ENCODE data around the gene TMEM212. TPM values are rescaled to one million over a fixed set of nuclear protein-coding genes. Genes with fewer than 3 reads are reported as not detected.

Gene TMEM212
- total RNA-seq, 1 donor from 2014 or later: not detected

DNA sequence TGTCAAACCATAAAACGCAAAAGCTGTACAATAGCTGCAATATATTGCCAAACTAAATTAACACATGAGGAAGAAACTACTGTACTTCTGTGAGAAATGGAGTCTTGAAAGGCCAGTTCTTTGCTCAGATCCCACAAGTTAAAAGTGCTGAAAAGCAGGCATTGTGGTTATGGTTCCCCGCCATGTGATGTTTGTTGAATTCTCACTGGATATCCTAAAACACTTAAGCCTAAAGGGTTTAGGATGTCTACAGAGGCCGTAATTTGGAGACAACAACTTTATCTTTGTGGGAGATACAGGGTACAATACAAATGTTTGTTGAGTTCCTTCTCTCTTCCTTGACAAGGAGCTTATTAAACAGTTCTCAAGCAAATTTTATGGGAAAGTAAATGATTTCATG lies 53.2 kb downstream of the TMEM212 start:
- Mint-ChIP-seq H3K36me3 (ENCODE audit: low read depth, unreplicated experiment) (no peaks in the 10 kb centered on the region), H3K27me3 (ENCODE audit: low read depth, unreplicated experiment) (peaks cover 2% of the 10 kb centered on the region), H3K9me3 (ENCODE audit: unreplicated experiment) (no peaks in the 10 kb centered on the region), H3K27ac (ENCODE audit: unreplicated experiment) (no peak overlapping the region), H3K4me3 (ENCODE audit: unreplicated experiment) (no peak overlapping the region), H3K4me1 (ENCODE audit: low read depth, unreplicated experiment) (no peaks in the 10 kb centered on the region)
- Histone ChIP-seq H3K79me2 (ENCODE audit: insufficient read depth, low read length) (no peaks in the 10 kb centered on the region), H2AFZ (ENCODE audit: low read depth, low read length) (no peak overlapping the region), H3K9me3 (ENCODE audit: insufficient read depth, low read depth, low read length) (no peaks in the 10 kb centered on the region), H3K36me3 (ENCODE audit: insufficient read depth, low read length) (no peaks in the 10 kb centered on the region), H4K20me1 (ENCODE audit: insufficient read depth, low read length) (no peaks in the 10 kb centered on the region), H3K4me2 (ENCODE audit: low read length) (no peak overlapping the region), H3K9ac (ENCODE audit: low read length) (no peak overlapping the region), H3K4me1 (ENCODE audit: insufficient read depth, low read length) (no peaks in the 10 kb centered on the region), H3K27me3 (ENCODE audit: insufficient read depth, low read length) (no peaks in the 10 kb centered on the region), H3K27ac (ENCODE audit: low read depth, low read length) (no peak overlapping the region), H3K4me3 (ENCODE audit: insufficient read depth, low read depth, low read length) (no peak overlapping the region)
- TF ChIP-seq EZH2 (IDR thresholded peaks at IDR 0.05; ENCODE audit: insufficient read depth, low read length): no peak
- TF ChIP-seq, protein P1, sequence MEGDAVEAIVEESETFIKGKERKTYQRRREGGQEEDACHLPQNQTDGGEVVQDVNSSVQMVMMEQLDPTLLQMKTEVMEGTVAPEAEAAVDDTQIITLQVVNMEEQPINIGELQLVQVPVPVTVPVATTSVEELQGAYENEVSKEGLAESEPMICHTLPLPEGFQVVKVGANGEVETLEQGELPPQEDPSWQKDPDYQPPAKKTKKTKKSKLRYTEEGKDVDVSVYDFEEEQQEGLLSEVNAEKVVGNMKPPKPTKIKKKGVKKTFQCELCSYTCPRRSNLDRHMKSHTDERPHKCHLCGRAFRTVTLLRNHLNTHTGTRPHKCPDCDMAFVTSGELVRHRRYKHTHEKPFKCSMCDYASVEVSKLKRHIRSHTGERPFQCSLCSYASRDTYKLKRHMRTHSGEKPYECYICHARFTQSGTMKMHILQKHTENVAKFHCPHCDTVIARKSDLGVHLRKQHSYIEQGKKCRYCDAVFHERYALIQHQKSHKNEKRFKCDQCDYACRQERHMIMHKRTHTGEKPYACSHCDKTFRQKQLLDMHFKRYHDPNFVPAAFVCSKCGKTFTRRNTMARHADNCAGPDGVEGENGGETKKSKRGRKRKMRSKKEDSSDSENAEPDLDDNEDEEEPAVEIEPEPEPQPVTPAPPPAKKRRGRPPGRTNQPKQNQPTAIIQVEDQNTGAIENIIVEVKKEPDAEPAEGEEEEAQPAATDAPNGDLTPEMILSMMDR (IDR thresholded peaks at IDR 0.05; ENCODE audit: insufficient read depth, low read depth, low read length): no peak
- DNase-seq (ENCODE audit: low read depth) (no peak), FAIRE-seq (no peak)

DNA sequence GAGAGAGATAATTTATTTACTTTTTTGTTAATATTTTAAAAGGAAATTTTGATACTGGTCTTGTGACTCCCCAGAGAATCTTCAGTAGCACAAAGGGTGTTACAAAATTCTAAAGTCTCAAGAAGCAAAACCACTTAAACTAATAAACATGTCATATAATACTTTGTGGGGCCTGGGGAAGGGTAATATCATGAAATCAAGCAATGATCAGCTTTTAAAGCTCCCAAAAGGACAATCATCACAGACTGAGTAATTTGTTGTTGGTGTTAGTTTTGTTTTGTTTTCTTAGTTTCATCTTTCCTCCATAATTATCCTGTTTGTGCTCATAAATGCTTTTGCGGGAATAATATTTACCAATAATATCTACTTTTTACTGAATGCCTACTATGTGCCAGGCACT lies 55.0 kb downstream of the TMEM212 start:
- H4K20me1 ChIP-seq (ENCODE audit: insufficient read depth, low read length): no peaks in the 10 kb centered on the region
- H3K36me3 ChIP-seq (ENCODE audit: insufficient read depth, low read length): no peaks in the 10 kb centered on the region
- Mint-ChIP-seq H3K4me1 (ENCODE audit: low read depth, unreplicated experiment) (no peaks in the 10 kb centered on the region), H3K9me3 (ENCODE audit: unreplicated experiment) (no peaks in the 10 kb centered on the region), H3K36me3 (ENCODE audit: low read depth, unreplicated experiment) (no peaks in the 10 kb centered on the region), H3K4me3 (ENCODE audit: unreplicated experiment) (no peak overlapping the region), H3K27me3 (ENCODE audit: low read depth, unreplicated experiment) (peaks cover 2% of the 10 kb centered on the region), H3K27ac (ENCODE audit: unreplicated experiment) (no peak overlapping the region)
- FAIRE-seq (no peak), DNase-seq (ENCODE audit: low read depth) (no peak)
- no peaks in the 10 kb centered on the region for H3K79me2 ChIP-seq (ENCODE audit: insufficient read depth, low read length)
- H3K9ac ChIP-seq (ENCODE audit: low read length): no peak overlapping the region
- H3K4me1 ChIP-seq (ENCODE audit: insufficient read depth, low read length): no peaks in the 10 kb centered on the region
- no peaks in the 10 kb centered on the region for H3K9me3 ChIP-seq (ENCODE audit: insufficient read depth, low read depth, low read length)
- no peak overlapping the region for H2AFZ ChIP-seq (ENCODE audit: low read depth, low read length)
- no peaks in the 10 kb centered on the region for H3K27me3 ChIP-seq (ENCODE audit: insufficient read depth, low read length)
- TF ChIP-seq, protein P1 (IDR thresholded peaks at IDR 0.05; ENCODE audit: insufficient read depth, low read depth, low read length): no peak
- no peak for TF ChIP-seq EZH2 (IDR thresholded peaks at IDR 0.05; ENCODE audit: insufficient read depth, low read length)
- H3K4me2 ChIP-seq (ENCODE audit: low read length): no peak overlapping the region
- H3K27ac ChIP-seq (ENCODE audit: low read depth, low read length): no peak overlapping the region
- no peak overlapping the region for H3K4me3 ChIP-seq (ENCODE audit: insufficient read depth, low read depth, low read length)

GRCh38 chr3:171900446-171900845 lies 57.3 kb downstream of the TMEM212 start:
- Mint-ChIP-seq H3K27ac (ENCODE audit: unreplicated experiment) (no peak overlapping the region), H3K36me3 (ENCODE audit: low read depth, unreplicated experiment) (no peaks in the 10 kb centered on the region), H3K9me3 (ENCODE audit: unreplicated experiment) (peaks cover 3% of the 10 kb centered on the region), H3K4me1 (ENCODE audit: low read depth, unreplicated experiment) (peaks cover 6% of the 10 kb centered on the region), H3K4me3 (ENCODE audit: unreplicated experiment) (no peak overlapping the region), H3K27me3 (ENCODE audit: low read depth, unreplicated experiment) (no peaks in the 10 kb centered on the region)
- no peaks in the 10 kb centered on the region for H4K20me1 ChIP-seq (ENCODE audit: insufficient read depth, low read length)
- H3K9me3 ChIP-seq (ENCODE audit: insufficient read depth, low read depth, low read length): no peaks in the 10 kb centered on the region
- H3K79me2 ChIP-seq (ENCODE audit: insufficient read depth, low read length): no peaks in the 10 kb centered on the region
- DNase-seq (ENCODE audit: low read depth) (no peak), FAIRE-seq (no peak)
- H3K4me3 ChIP-seq (ENCODE audit: insufficient read depth, low read depth, low read length): no peak overlapping the region
- no peak overlapping the region for H3K4me2 ChIP-seq (ENCODE audit: low read length)
- no peak overlapping the region for H2AFZ ChIP-seq (ENCODE audit: low read depth, low read length)
- no peak overlapping the region for H3K9ac ChIP-seq (ENCODE audit: low read length)
- no peak overlapping the region for H3K27ac ChIP-seq (ENCODE audit: low read depth, low read length)
- H3K36me3 ChIP-seq (ENCODE audit: insufficient read depth, low read length): no peaks in the 10 kb centered on the region
- no peak for TF ChIP-seq EZH2 (IDR thresholded peaks at IDR 0.05; ENCODE audit: insufficient read depth, low read length)
- TF ChIP-seq, protein P1 (IDR thresholded peaks at IDR 0.05; ENCODE audit: insufficient read depth, low read depth, low read length): no peak
- no peaks in the 10 kb centered on the region for H3K4me1 ChIP-seq (ENCODE audit: insufficient read depth, low read length)
- no peaks in the 10 kb centered on the region for H3K27me3 ChIP-seq (ENCODE audit: insufficient read depth, low read length)
